Thyroid gland (tissue), 4 donors: ENCODE data around the gene LRBA. TPM values are rescaled to one million over a fixed set of nuclear protein-coding genes. Genes with fewer than 3 reads are reported as not detected.
"Not testable (repeated sequence)": the region's sequence is repeated elsewhere in the genome, so short reads cannot be mapped to it uniquely, and the experiment has no call there.

Experiments
- DNase-seq, 2 donors: peaks; one replicate each; pipeline ENCODE4 v3.0.0-alpha.2; 2019
- H3K27ac ChIP-seq, 3 donors: fragments of 200-600 bp; sonication (generic); 1 replicate in 2 of 3; 2 replicates in 1 of 3; pipeline ENCODE4 v1.5.1; 2016 to 2019; ENCODE audit warnings: mild to moderate bottlenecking in 1 of 3, moderate library complexity in 1 of 3
- H3K27me3 ChIP-seq: fragments of 200-600 bp; sonication (generic); one replicate; pipeline ENCODE4 v1.5.1; 2019
- H3K36me3 ChIP-seq, 2 donors: fragments of 200-600 bp; sonication (generic); one replicate each; pipeline ENCODE4 v1.5.1; 2016 to 2019
- H3K4me1 ChIP-seq, 2 donors: fragments of 200-600 bp; sonication (generic); one replicate each; pipeline ENCODE4 v1.5.1; 2017 to 2019
- H3K4me3 ChIP-seq, 3 donors: fragments of 200-600 bp; sonication (generic); replicated peaks in 1 of 3; 1 replicate in 2 of 3; 2 replicates in 1 of 3; pipeline ENCODE4 v1.5.1; 2016; ENCODE audit warnings: mild to moderate bottlenecking in 1 of 3
- H3K9me3 ChIP-seq: fragments of 200-600 bp; sonication (generic); one replicate; pipeline ENCODE4 v1.5.1; 2017
- CTCF ChIP-seq, 6 experiments: fragments of 200-600 bp in 3 of 6; fragments of 450-650 bp in 3 of 6; sonication (generic) in 3 of 6; IDR thresholded peaks; one replicate each; pipeline ENCODE4 v1.5.1; 2016 to 2019; ENCODE audit warnings: antibody characterized with exemption in 6 of 6, mild to moderate bottlenecking in 2 of 6, inconsistent platforms in 1 of 6, moderate library complexity in 1 of 6
- POLR2A ChIP-seq, 2 donors: fragments of 450-650 bp; IDR thresholded peaks; one replicate each; pipeline ENCODE4 v1.6.1; 2017; ENCODE audit warnings: antibody characterized with exemption in 2 of 2, mild to moderate bottlenecking in 2 of 2, moderate library complexity in 1 of 2
- WGBS, 2 donors: methylation state at CpG; one replicate each; pipeline ENCODE4 v1.1.5; 2017; 5-methylcytosine and 5-hydroxymethylcytosine counted together
- intact Hi-C: fragments of 100-400 bp; cut with DNase I; formaldehyde crosslinking; loops from one replicate; pipeline ENCODE4 v1.15.1; 2023
- total RNA-seq, 4 donors: library from RNA; depleted of rRNA; stranded (reverse); fragments of >200 nt; gene quantifications; one replicate each; pipeline ENCODE4 v1.2.3, GENCODE V29; 2016

Gene LRBA
- total RNA-seq, 4 donors from 2014 or later, result 98.9 to 127 (median 113) TPM

DNA sequence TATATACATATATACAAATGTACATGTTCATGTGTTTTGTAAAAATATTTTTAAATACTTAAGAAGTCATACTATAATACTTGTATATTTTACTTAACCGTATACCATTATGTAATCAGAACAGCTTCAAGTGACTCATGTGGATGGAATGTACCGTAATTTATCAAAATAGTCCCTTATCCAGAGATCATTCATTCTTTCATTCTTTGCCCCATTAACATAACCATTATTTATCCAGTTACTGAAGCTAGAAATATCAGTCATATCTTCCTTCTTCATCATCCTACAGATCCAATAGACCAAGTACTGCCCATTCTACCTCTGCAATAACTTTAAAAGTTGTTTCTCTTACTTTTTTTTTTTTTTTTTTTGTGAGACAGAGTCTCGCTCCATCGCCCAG, 268.9 kb downstream of the LRBA start:
- no peaks in the 10 kb centered on the region for H3K9me3 ChIP-seq
- H3K36me3 ChIP-seq, result no peaks in the 10 kb centered on the region
- H3K27ac ChIP-seq, result no peak overlapping the region
- WGBS, 2 donors, result 96% methylated on average over 4 of the region's 4 CpGs
- H3K4me1 ChIP-seq, result no peaks in the 10 kb centered on the region
- no peak for DNase-seq
- TF ChIP-seq CTCF (IDR thresholded peaks at IDR 0.05) (no peak), POLR2A (IDR thresholded peaks at IDR 0.05) (no peak)
- H3K27me3 ChIP-seq, result no peaks in the 10 kb centered on the region
- H3K4me3 ChIP-seq, result no peak overlapping the region
- intact Hi-C loops, result no loop called here

DNA sequence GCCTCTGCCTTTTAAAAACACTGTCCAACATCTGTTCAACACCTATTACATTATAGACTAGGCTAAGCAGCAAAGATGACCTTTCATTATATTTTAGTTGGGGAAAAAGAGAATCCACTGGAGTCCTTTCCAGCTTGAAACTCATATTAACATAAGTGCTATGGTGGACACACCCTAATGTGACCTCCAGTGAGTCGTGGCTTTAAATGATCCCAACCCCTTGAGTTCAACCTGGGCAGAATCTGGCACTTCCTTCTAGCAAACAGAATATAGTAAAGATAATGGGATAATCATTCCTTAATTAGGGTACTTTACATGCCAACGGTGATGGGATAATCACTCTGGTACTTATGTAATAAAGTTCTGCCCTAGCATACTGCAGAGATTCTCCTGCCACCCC, 270.5 kb downstream of the LRBA start:
- no peak for TF ChIP-seq CTCF (IDR thresholded peaks at IDR 0.05)
- no peak for TF ChIP-seq POLR2A (IDR thresholded peaks at IDR 0.05)
- no peak overlapping the region for H3K4me3 ChIP-seq
- no peak for DNase-seq
- intact Hi-C loops, result no loop called here
- no peaks in the 10 kb centered on the region for H3K9me3 ChIP-seq
- WGBS, 2 donors, result 83 to 92% methylated on average over 2 of the region's 2 CpGs
- H3K4me1 ChIP-seq, result no peaks in the 10 kb centered on the region
- H3K27ac ChIP-seq, result no peak overlapping the region
- H3K36me3 ChIP-seq, result no peaks in the 10 kb centered on the region
- no peaks in the 10 kb centered on the region for H3K27me3 ChIP-seq

GRCh38 chr4:150743564-150744342, 271.3 kb downstream of the LRBA start:
- H3K4me1 ChIP-seq, result no peaks in the 10 kb centered on the region
- H3K27me3 ChIP-seq, result no peaks in the 10 kb centered on the region
- 78 to 86% methylated on average over 2 of the region's 2 CpGs for WGBS, 2 donors
- TF ChIP-seq CTCF (IDR thresholded peaks at IDR 0.05) (no peak), POLR2A (IDR thresholded peaks at IDR 0.05) (no peak)
- intact Hi-C loops, result no loop called here
- H3K9me3 ChIP-seq, result no peaks in the 10 kb centered on the region
- no peak overlapping the region for H3K27ac ChIP-seq
- H3K4me3 ChIP-seq, result no peak overlapping the region
- no peaks in the 10 kb centered on the region for H3K36me3 ChIP-seq
- DNase-seq, result no peak

DNA sequence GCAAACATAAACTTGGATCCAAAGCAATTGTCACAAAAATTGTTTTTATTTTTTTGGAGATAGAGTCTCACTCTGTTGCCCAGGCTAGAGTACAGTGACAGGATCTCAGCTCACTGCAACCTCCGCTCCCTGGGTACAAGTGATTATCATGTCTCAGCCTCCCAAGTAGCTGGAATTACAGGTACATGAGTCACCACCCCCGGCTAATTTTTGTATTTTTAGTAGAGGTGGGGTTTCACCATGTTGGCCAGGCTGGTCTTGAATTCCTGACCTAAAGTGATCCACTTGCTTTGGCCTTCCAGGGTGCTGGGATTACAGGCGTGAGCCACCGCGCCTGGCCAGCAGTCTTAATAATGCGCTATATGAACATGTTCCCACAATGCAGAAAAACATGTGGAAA, 272.2 kb downstream of the LRBA start:
- H3K36me3 ChIP-seq, intact Hi-C loops, H3K27ac ChIP-seq, H3K4me1 ChIP-seq, H3K9me3 ChIP-seq, H3K4me3 ChIP-seq, H3K27me3 ChIP-seq, DNase-seq: not testable (repeated sequence)
- WGBS, 2 donors, result 79 to 83% methylated on average over 6 of the region's 6 CpGs

- Histone ChIP-seq H3K36me3 (no peaks in the 10 kb centered on the region), H3K27me3 (no peaks in the 10 kb centered on the region), H3K4me1 (no peaks in the 10 kb centered on the region), H3K27ac (no peak overlapping the region), H3K4me3 (no peak overlapping the region), H3K9me3 (no peaks in the 10 kb centered on the region)
- intact Hi-C loops, result no loop called here
- TF ChIP-seq CTCF (IDR thresholded peaks at IDR 0.05) (no peak), POLR2A (IDR thresholded peaks at IDR 0.05) (no peak)
- WGBS, 2 donors, result 84 to 93% methylated on average over 3 of the region's 3 CpGs
- no peak for DNase-seq
Observed at GRCh38 chr4:150739591-150739990, 275.5 kb downstream of the LRBA start.
